Right atrium auricular region (tissue), 2 donors: ENCODE results near the gene PPP2R2B. TPM values are rescaled to one million over a fixed set of nuclear protein-coding genes. Genes with fewer than 3 reads are reported as not detected.

ENCODE experiments used
- DNase-seq: peaks from one replicate; pipeline ENCODE4 v3.0.0-alpha.2; 2019; ENCODE audit warnings: low spot score
- H3K27ac ChIP-seq, 2 donors: fragments of 200-600 bp; sonication (generic); 1 replicate in 1 of 2; 2 replicates in 1 of 2; pipeline ENCODE4 v1.5.1; 2016 to 2019
- H3K27me3 ChIP-seq, 2 donors: fragments of 200-600 bp; sonication (generic); one replicate each; pipeline versions ENCODE4 v1.5.1 to v1.6.0; 2017 to 2019
- H3K36me3 ChIP-seq: fragments of 200-600 bp; sonication (generic); one replicate; pipeline ENCODE4 v1.5.1; 2016
- H3K4me1 ChIP-seq, 2 donors: fragments of 200-600 bp; sonication (generic); one replicate each; pipeline versions ENCODE4 v1.5.1 to v1.6.0; 2017 to 2019
- H3K4me3 ChIP-seq, 2 donors: fragments of 200-600 bp; sonication (generic); 1 replicate in 1 of 2; 2 replicates in 1 of 2; pipeline ENCODE4 v1.5.1; 2017 to 2019; ENCODE audit warnings: mild to moderate bottlenecking in 1 of 2, moderate library complexity in 1 of 2
- H3K9me3 ChIP-seq, 2 donors: fragments of 200-600 bp; sonication (generic); one replicate each; pipeline ENCODE4 v1.5.1; 2019
- CTCF ChIP-seq, 2 donors: fragments of 200-600 bp; sonication (generic); IDR thresholded peaks; one replicate each; pipeline ENCODE4 v1.5.1; 2019; ENCODE audit warnings: antibody characterized with exemption in 2 of 2
- total RNA-seq, 2 donors: library from RNA; depleted of rRNA; stranded (reverse); fragments of >200 nt; gene quantifications; one replicate each; pipeline ENCODE4 v1.1.0, GENCODE V29; 2016

The PPP2R2B gene
- total RNA-seq, 2 donors from 2014 or later: 1.6 to 12.4 TPM

GRCh38 chr5:146779211-146779869 is 99.2 kb downstream of the PPP2R2B start:
- Histone ChIP-seq H3K36me3 (no peaks in the 10 kb centered on the region), H3K27ac (no peak overlapping the region), H3K9me3 (peaks cover 0 to 10% of the 10 kb centered on the region in 2 donors), H3K4me1 (no peaks in the 10 kb centered on the region), H3K27me3 (no peaks in the 10 kb centered on the region), H3K4me3 (no peak overlapping the region)
- no peak for TF ChIP-seq CTCF (IDR thresholded peaks at IDR 0.05)
- DNase-seq: no peak

- no peak for DNase-seq
- Histone ChIP-seq H3K27ac (no peak overlapping the region), H3K9me3 (peaks cover 0 to 10% of the 10 kb centered on the region in 2 donors), H3K4me3 (no peak overlapping the region), H3K27me3 (no peaks in the 10 kb centered on the region), H3K4me1 (no peaks in the 10 kb centered on the region), H3K36me3 (no peaks in the 10 kb centered on the region)
- no peak for TF ChIP-seq CTCF (IDR thresholded peaks at IDR 0.05)
These were observed 99.8 kb downstream of the PPP2R2B start for GRCh38 chr5:146778795-146779194.

- peaks cover 0 to 10% of the 10 kb centered on the region in 2 donors for H3K9me3 ChIP-seq
- no peak for TF ChIP-seq CTCF (IDR thresholded peaks at IDR 0.05)
- H3K27ac ChIP-seq: no peak overlapping the region
- H3K36me3 ChIP-seq: no peaks in the 10 kb centered on the region
- no peaks in the 10 kb centered on the region for H3K4me1 ChIP-seq
- no peaks in the 10 kb centered on the region for H3K27me3 ChIP-seq
- no peak for DNase-seq
- no peak overlapping the region for H3K4me3 ChIP-seq
These were observed 100.3 kb downstream of the PPP2R2B start for GRCh38 chr5:146778261-146778660.

GRCh38 chr5:146772881-146773466 is 105.6 kb downstream of the PPP2R2B start:
- no peak for TF ChIP-seq CTCF (IDR thresholded peaks at IDR 0.05)
- Histone ChIP-seq H3K9me3 (peaks cover 0 to 10% of the 10 kb centered on the region in 2 donors), H3K36me3 (no peaks in the 10 kb centered on the region), H3K4me3 (no peak overlapping the region), H3K27me3 (no peaks in the 10 kb centered on the region), H3K27ac (no peak overlapping the region), H3K4me1 (no peaks in the 10 kb centered on the region)
- DNase-seq: no peak

GRCh38 chr5:146770980-146771379 is 107.6 kb downstream of the PPP2R2B start:
- no peaks in the 10 kb centered on the region for H3K4me1 ChIP-seq
- H3K36me3 ChIP-seq: no peaks in the 10 kb centered on the region
- TF ChIP-seq CTCF (IDR thresholded peaks at IDR 0.05): no peak

More at GRCh38 chr5:146770980-146771379, 107.6 kb downstream of the PPP2R2B start:
- Histone ChIP-seq H3K4me3 (no peak overlapping the region), H3K27me3 (no peaks in the 10 kb centered on the region), H3K27ac (no peak overlapping the region), H3K9me3 (peaks cover 0 to 10% of the 10 kb centered on the region in 2 donors)
- no peak for DNase-seq
